Mesodermal cell (in vitro differentiated cells): ENCODE measurements around the gene PCSK5. TPM values are rescaled to one million over a fixed set of nuclear protein-coding genes. Genes with fewer than 3 reads are reported as not detected.

Source experiments
- H3K27ac ChIP-seq: 2 replicates; pipeline ENCODE4 v1.7.0; 2013; ENCODE audit warnings: mild to moderate bottlenecking, low read depth, low read length, moderate library complexity; ENCODE audit not compliant: severe bottlenecking
- H3K36me3 ChIP-seq: 2 replicates; pipeline ENCODE4 v1.7.1; 2013; ENCODE audit warnings: mild to moderate bottlenecking, low read length, moderate library complexity; ENCODE audit not compliant: control insufficient read depth, insufficient read depth
- H3K4me1 ChIP-seq: one replicate; pipeline ENCODE4 v1.7.1; 2013; ENCODE audit warnings: mild to moderate bottlenecking, low read length; ENCODE audit not compliant: insufficient read depth, control insufficient read depth, poor library complexity, severe bottlenecking
- H3K4me3 ChIP-seq: 2 replicates; pipeline ENCODE4 v1.7.0; 2013; ENCODE audit warnings: low read length, control low read depth, mild to moderate bottlenecking; ENCODE audit not compliant: insufficient read depth, poor library complexity, severe bottlenecking; ENCODE audit errors: extremely low read depth
- H3K9me3 ChIP-seq: 2 replicates; pipeline ENCODE4 v1.7.1; 2013; ENCODE audit warnings: mild to moderate bottlenecking, low read length, moderate library complexity; ENCODE audit not compliant: control insufficient read depth
- WGBS, 2 experiments: methylation state at CpG; one replicate each; pipeline ENCODE4 v1.1.5; 2013; ENCODE audit warnings: missing lambda C conversion rate in 2 of 2; ENCODE audit not compliant: insufficient coverage in 2 of 2; 5-methylcytosine and 5-hydroxymethylcytosine counted together
- polyA plus RNA-seq, 2 experiments: library from polyadenylated mRNA; stranded (reverse); fragments of 50-300 nt; gene quantifications; one replicate each; pipeline ENCODE4 v1.2.3, GENCODE V29; 2013

Gene PCSK5
- 11.6 TPM for polyA plus RNA-seq (2013, experiment 1 of 2)
- polyA plus RNA-seq (2013, experiment 2 of 2): 9.9 TPM

- 0 to 1% methylated on average over 65 to 77 of the region's 83 CpGs for WGBS, 2 experiments
Observed at GRCh38 chr9:75890472-75891276, at the start of gene PCSK5. TSS of gene PCSK5 (plus strand) at chr9:75890673. CDS start at chr9:75891182, 509 bp downstream.

GRCh38 chr9:75844321-75844720, 46.2 kb upstream of the PCSK5 start:
- Histone ChIP-seq H3K4me1 (no peaks in the 10 kb centered on the region), H3K9me3 (no peaks in the 10 kb centered on the region), H3K4me3 (no peak overlapping the region), H3K27ac (no peak overlapping the region), H3K36me3 (no peaks in the 10 kb centered on the region)
- WGBS, 2 experiments: no CpG with 5 or more reads among the region's 2 CpGs

More at GRCh38 chr9:75890472-75891276, at the start of gene PCSK5:
- peaks cover 19% of the 10 kb centered on the region for H3K4me1 ChIP-seq
- H3K36me3 ChIP-seq: no peaks in the 10 kb centered on the region
- peak within 1 kb of the TSS; percentile 76 for H3K4me3 ChIP-seq
- H3K27ac ChIP-seq: peak within 1 kb of the TSS; percentile 80
- H3K9me3 ChIP-seq: no peaks in the 10 kb centered on the region

- Histone ChIP-seq H3K4me3 (no peak overlapping the region), H3K9me3 (no peaks in the 10 kb centered on the region), H3K4me1 (no peaks in the 10 kb centered on the region), H3K27ac (no peak overlapping the region), H3K36me3 (no peaks in the 10 kb centered on the region)
- WGBS, 2 experiments: no CpG with 5 or more reads among the region's 2 CpGs
Observed at GRCh38 chr9:75845806-75846205, 44.7 kb upstream of the PCSK5 start.

- H3K4me1 ChIP-seq: peaks cover 6% of the 10 kb centered on the region
- no peaks in the 10 kb centered on the region for H3K36me3 ChIP-seq
- no peak overlapping the region for H3K4me3 ChIP-seq
- H3K27ac ChIP-seq: no peak overlapping the region
- whole genome bisulfite sequencing, 2 experiments: 100% methylated on average over 1 of the region's 1 CpG; no CpG with 5 or more reads in 1 of the 2 experiments
- no peaks in the 10 kb centered on the region for H3K9me3 ChIP-seq
Observed at GRCh38 chr9:75847085-75847484, 43.4 kb upstream of the PCSK5 start.

DNA sequence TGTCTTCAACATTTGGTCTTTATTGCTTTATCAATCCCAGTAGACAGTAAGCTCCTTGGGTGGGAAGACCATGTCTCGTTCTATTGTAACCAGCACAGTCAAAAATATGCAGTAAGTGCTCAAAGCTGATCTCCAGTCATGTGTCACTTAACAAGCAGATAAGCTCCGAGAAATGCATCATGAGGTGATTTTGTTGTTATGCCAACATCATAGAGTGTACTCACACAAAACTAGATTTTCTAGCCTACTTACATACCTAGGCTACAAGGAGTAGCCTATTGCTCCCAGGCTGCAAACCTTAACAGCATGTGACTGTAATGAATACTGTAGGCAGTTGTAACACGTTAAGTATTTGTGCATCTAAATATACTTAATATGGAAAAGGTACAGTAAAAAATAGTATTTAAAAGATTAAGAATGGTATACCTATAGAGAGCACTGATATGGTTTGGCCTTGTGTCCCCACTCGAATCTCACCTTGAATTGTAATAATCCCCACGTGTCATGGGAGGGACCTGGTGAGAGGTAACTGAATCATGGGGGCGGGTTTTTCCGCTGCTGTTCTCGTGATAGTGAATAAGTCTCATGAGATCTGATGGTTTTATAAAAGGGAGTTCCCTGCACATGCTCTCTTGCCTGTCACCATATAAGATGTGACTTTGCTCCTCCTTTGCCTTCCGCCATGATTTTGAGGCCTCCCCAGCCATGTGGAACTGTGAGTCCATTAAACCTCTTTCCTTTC, 39.8 kb upstream of the PCSK5 start:
- H3K36me3 ChIP-seq: no peaks in the 10 kb centered on the region
- H3K4me1 ChIP-seq: peaks cover 6% of the 10 kb centered on the region
- H3K4me3 ChIP-seq: no peak overlapping the region
- 72 to 87% methylated on average over 2 to 6 of the region's 9 CpGs for WGBS, 2 experiments
- H3K27ac ChIP-seq: no peak overlapping the region
- H3K9me3 ChIP-seq: no peaks in the 10 kb centered on the region

GRCh38 chr9:75851917-75852316, 38.6 kb upstream of the PCSK5 start:
- WGBS, 2 experiments: 57% methylated on average over 1 of the region's 6 CpGs; no CpG with 5 or more reads in 1 of the 2 experiments
- H3K9me3 ChIP-seq: no peaks in the 10 kb centered on the region
- no peak overlapping the region for H3K4me3 ChIP-seq
- H3K27ac ChIP-seq: no peak overlapping the region
- peaks cover 6% of the 10 kb centered on the region for H3K4me1 ChIP-seq
- H3K36me3 ChIP-seq: no peaks in the 10 kb centered on the region

GRCh38 chr9:75852746-75853145, 37.7 kb upstream of the PCSK5 start:
- H3K27ac ChIP-seq: no peak overlapping the region
- no peaks in the 10 kb centered on the region for H3K9me3 ChIP-seq
- 85 to 90% methylated on average over 2 of the region's 4 CpGs for WGBS, 2 experiments
- H3K4me1 ChIP-seq: peaks cover 6% of the 10 kb centered on the region
- H3K36me3 ChIP-seq: no peaks in the 10 kb centered on the region
- H3K4me3 ChIP-seq: no peak overlapping the region

DNA sequence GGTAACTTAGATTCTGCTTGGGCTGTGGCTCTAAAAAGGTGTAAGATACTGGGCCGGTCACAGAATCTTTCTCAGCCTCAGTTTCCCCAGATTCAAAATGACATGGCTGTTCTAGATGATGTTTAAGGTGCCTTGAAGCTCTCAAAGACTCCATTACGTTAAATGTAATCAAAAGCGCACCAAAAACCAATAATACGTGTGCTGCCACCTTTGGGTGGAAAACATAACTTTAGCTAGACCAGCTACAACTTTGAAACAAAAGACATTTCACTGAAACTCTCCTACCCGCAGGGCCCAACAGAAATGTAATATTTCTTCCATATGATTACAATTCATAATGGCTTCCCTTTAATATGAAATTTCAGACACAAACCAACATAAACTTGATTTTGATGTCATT, 35.0 kb upstream of the PCSK5 start:
- 48% methylated on average over 3 of the region's 5 CpGs; no CpG with 5 or more reads in 1 of the 2 experiments for WGBS, 2 experiments
- Histone ChIP-seq H3K4me1 (peaks cover 6% of the 10 kb centered on the region), H3K36me3 (no peaks in the 10 kb centered on the region), H3K27ac (no peak overlapping the region), H3K4me3 (no peak overlapping the region), H3K9me3 (no peaks in the 10 kb centered on the region)

GRCh38 chr9:75858497-75859092, 31.9 kb upstream of the PCSK5 start:
- Histone ChIP-seq H3K4me3 (no peak overlapping the region), H3K36me3 (no peaks in the 10 kb centered on the region), H3K27ac (no peak overlapping the region), H3K4me1 (no peaks in the 10 kb centered on the region), H3K9me3 (no peaks in the 10 kb centered on the region)
- 83 to 100% methylated on average over 1 of the region's 3 CpGs for WGBS, 2 experiments

DNA sequence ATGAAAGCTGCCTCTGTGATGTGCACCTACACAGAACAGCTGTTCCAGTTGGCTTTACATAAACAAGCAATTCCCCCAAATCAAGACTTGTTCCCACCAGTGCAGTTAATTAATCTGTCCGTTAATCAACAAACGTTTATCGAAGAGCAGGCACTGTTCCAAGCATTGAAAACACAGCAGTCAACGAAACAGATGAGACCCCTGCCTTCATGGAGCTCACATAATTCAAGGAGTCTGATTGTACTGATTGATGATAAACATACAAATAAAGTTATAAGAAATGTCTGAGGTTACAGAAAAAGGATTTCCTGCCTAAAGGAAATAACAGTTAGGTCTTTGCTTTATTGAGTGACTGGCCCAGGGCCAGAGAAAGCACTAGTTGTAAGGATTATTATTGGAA, 26.2 kb upstream of the PCSK5 start:
- H3K4me3 ChIP-seq: no peak overlapping the region
- no peaks in the 10 kb centered on the region for H3K9me3 ChIP-seq
- no peaks in the 10 kb centered on the region for H3K4me1 ChIP-seq
- no peaks in the 10 kb centered on the region for H3K36me3 ChIP-seq
- no CpG with 5 or more reads among the region's 4 CpGs for WGBS, 2 experiments
- H3K27ac ChIP-seq: no peak overlapping the region
